NCI-H460 (cell line): Measurements from ENCODE around the gene NFS1. TPM values are rescaled to one million over a fixed set of nuclear protein-coding genes. Genes with fewer than 3 reads are reported as not detected.
"Not testable (repeated sequence)": the region's sequence is repeated elsewhere in the genome, so short reads cannot be mapped to it uniquely, and the experiment has no call there.

Experiments used
- DNase-seq: peaks from one replicate; pipeline ENCODE4 v3.0.0-alpha.2; 2016; ENCODE audit warnings: low read depth; ENCODE audit errors: extremely low read depth
- total RNA-seq: library from RNA; depleted of rRNA; stranded (reverse); fragments of >200 nt; shearing (Covaris generic); gene quantifications from 2 replicates; pipeline ENCODE4 v1.2.3, GENCODE V29; 2014

Gene NFS1
- total RNA-seq, 1 experiment from 2014 or later = 101 TPM

DNA sequence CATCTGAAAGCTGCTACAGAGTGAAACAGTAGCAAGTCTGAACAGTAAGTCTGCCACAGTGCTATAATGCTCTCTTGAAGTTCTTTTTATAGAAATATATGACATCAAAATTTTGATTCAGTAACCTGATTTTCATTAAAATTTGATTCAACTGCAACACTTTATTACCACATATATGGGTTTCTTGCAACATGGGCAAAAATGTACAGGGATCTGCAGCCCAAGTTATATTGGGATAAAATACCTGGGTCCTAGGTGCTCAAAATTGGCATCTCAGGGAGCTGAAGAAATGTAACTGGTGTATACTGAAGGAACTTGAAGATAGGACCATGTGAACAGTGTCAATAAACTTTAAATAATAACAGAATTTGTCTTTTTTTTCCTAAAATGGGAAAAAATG lies 10.9 kb upstream of the NFS1 start:
- DNase-seq = no peak

- DNase-seq = no peak
Observed at GRCh38 chr20:35709259-35709658, 10.1 kb upstream of the NFS1 start.

- DNase-seq = no peak
Observed at GRCh38 chr20:35708502-35708901, 9.3 kb upstream of the NFS1 start.

- DNase-seq = not testable (repeated sequence)
Observed at GRCh38 chr20:35706591-35707529, 7.7 kb upstream of the NFS1 start.

DNA sequence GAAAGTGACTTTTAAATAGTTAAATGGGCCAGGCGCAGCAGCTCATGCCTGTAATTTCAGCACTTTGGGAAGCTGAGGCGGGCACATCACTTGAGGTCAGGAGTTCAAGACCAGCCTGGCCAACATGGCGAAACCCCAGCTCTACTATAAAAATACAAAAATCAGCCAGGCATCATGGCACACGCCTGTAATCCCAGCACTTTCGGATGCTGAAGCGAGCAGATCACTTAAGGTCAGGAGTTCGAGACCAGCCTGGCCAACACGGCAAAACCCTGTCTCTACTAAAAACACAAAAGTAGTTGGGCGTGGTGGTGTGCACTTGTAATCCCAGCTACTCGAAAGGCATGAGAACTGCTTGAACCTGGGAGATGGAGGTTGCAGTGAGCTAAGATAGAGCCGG lies 6.7 kb upstream of the NFS1 start:
- DNase-seq = not testable (repeated sequence)

- no peak for DNase-seq
Observed at GRCh38 chr20:35704514-35705261, 5.5 kb upstream of the NFS1 start.

DNA sequence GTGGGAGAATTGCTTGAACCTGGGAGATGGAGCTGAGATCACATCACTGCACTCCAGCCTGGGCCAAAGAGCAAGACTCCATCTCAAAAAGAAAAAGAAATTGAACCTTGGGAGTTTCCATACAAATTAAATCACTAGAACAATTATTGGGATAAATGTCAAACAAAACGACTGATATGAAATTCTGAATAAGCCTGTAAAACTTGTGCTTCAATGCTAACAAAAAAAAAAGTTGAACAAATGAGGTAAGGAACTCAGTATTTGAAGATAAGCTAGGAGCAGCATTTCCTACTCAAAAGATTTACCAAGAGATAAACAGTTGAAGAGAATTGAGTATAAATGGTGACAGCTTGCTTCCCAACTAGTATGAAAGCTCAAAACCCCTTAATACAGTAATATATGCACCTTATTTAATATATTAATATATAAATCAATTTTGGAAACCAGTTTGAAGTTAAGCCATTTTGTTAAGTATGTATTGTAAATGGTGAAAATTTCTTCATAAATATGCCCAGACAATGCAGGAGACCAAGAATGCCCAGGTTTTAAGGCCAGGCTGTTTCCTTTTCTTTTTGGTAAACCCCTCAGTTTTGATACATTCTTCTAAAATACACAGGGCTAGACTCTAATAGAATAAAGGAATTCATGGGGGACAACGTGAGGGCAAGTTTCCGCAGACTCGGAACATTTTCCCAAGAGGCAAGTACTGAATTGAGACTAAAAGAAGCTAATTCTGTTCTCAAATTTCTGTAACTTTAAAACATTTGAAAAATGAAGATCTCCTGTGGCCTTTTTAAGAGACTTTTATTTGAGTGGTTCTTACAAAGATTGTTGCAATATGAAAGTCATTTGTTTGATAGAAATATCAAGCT lies 3.9 kb upstream of the NFS1 start:
- DNase-seq = no peak

DNA sequence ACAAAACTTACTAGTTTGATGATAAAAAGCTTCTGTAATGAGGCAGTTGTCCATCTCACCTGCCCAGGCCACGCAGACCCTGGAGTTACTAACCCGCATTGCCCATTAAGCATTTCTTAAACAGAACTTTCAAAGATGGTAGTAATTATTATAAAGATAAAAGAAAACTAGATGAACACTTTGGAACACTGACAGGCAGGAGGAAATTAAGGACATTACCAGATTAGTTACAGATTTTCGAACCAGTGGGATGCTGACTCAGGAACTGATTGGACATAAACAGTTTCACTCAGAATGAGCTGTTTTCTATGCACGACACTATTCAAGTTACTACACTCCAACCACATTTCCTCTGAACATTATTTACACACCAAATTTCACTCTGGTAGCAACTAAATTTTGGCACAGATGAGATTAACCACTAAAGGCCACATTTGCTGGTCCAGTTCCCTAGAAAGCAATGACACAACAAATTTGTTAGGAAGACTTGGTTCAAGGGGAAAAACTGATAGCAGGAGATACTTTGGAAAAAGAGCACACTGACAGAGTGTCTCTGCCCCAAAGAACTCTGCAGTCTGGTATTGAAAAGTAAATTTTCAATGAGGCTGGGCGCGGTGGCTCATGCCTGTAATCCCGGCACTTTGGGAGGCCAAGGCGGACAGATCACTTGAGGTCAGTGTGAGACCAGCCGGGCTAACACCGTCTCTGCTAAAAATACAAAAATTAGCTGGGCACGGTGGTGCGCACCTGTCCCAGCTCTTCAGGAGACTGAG lies 3.1 kb upstream of the NFS1 start:
- DNase-seq = no peak

- no peak for DNase-seq
Observed at GRCh38 chr20:35700625-35701148, 1.5 kb upstream of the NFS1 start.

DNA sequence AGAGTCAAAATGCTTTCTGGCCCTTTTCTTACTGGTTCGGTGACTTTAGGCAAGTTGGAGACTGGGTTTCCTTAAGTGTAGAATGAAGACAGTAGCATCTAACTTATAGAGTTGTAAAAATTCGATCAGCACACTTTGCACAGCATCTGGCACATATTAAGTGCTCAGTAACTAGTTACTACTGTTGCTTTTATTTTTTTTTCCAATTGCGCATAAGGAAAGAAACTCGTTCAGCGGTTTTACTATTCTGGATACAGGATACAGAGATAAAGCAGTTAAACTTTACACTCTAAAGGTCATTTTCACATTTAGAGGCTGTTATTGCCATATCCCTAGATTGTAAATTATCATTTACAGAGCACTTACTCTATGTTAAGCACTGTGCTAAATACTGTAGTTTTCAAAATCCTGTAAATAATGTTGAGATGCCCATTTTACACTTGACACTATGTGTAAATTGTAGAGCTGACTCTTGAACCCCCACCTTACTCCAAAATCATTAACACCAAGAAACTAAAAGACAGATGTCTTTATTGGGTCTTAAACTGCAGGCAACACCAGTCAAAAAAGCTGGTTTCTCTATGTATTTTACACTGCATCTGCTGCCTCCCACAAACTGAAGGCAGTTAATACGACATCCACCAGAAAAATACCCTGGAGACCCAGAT lies 939 bp upstream of the NFS1 start:
- DNase-seq = no peak

DNA sequence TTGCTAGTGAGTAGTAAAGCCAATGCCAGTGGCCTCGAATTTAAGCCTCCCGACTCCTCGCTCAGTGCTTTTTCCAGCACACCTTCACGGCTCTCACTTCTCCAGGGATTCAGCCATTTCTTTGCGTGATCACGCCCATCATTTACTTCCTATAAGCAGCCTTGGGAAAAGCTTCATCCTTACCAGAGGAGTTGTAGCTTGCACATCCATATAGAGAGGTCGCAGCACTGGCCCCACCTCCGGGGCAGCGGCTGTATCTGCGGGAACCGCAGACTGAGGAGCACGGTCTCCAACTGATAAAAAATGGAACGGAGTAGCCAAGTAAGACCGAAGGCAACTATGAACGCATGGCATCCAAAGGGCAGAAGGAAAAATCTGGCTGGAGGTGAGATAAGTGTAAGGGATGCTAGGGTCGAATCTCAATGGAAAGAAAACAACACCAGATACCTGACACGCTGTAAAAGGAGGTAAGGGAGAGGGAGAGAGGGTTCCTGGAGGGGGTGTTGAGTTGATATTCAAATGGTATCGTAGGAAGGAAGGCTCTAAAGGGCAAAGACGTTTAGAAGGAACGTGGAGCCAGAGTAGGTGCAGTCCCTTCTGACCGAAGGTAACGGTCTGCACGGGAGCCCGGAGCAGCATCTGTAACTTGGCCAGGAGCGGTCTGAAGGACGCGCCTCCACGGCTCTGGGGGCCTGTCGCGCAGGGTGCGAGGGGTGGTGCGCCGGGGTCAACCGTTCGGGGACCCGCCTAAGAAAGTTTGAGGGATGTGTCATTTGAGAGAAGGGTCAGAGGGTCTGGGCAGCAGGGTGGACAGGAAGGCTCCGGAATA lies 640 bp downstream of the NFS1 start:
- DNase-seq = no peak

GRCh38 chr20:35697696-35698297 lies 1.4 kb downstream of the NFS1 start:
- DNase-seq = no peak

DNA sequence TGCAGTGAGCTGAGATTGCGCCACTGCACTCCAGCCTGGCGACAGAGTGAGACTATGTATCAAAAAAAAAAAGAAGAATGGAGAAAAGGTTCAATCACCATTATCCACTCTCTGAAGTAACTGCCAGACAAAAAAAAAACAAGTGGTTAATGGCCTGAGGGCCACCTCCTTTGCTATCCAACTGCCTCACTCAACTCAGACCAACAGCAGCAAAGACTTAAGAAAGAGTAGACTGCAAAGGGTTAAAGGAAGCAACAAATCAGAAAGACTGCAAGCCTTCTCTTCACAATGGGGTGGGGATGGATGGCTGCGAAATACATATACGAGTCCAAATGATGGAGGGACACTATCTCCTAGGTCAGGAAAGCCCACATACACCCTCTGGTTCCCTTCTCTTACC lies 3.2 kb downstream of the NFS1 start:
- no peak for DNase-seq

DNA sequence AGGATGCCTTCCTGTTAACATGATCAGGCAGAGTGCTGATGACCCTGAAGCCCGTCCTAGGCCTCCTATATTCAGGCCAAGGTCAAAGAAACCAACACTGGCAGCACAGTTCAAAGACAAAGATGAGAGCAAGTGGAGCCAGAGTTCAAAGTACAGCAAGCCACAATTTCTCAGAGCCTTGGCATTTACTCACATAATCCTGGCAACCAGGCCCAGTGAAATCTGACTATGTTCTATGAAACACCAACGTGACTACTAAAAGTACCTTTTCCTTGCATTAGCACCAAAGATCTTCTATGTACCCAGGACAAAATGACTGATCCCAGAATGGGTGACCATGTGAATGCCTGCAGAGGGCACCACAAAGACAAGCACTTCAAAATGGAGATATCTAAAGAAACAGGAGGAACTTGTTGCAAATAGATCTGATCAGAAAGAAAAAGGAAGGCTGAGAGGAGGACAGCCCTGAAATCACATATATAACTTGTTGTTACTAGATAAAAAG lies 3.9 kb downstream of the NFS1 start:
- no peak for DNase-seq

DNA sequence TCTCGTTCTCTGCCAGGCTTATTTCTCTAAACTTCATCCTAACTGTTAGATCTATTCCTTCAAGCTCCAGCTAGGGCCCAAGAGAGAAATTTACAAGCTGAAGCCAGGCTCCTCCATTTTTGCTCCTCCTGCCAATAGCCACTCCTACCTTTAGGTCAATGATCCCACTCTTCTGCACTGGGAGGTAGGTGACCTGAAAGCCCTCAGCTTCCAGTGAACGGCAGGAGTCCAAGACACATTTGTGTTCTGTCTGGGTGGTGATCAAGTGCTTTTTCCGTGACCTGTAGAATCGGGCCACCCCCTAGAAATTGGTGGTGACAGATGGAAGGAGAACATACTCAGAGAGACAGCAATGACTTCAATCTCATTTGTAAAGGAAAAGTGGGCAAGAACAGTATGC lies 8.9 kb downstream of the NFS1 start:
- no peak for DNase-seq

DNA sequence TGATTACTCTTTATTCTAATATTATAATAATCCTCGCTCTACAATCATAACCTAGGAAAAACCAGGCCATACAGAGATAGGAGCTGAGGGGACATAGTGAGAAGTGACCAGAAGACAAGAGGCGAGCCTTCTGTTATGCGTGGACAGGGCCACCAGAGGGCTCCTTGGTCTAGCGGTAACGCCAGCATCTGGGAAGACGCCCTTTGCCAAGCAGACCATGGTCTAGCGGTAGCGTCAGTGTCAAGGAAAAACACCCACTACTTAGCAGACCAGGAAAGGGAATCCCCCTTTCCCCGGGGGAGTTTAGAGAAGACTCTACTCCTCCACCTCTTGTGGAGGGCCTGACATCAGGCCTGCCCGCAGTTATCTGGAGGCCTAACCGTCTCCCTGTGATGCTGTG lies 12.3 kb downstream of the NFS1 start:
- not testable (repeated sequence) for DNase-seq

DNA sequence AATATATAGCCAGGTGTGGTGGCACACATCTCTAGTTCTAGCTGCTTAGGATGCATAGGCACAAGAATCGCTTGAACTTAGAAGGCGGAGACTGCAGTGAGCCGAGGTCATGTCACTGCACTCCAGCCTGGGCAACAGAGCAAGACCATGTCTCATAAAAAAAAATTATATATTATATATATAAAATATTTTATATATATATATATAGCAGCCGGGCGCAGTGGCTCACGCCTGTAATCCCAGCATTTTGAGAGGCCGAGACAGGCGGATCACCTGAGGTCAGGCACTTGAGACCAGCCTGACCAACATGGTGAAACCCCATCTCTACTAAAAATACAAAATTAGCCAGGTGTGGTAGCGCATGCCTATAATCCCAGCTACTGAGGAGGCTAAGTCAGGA lies 13.8 kb downstream of the NFS1 start:
- not testable (repeated sequence) for DNase-seq

GRCh38 chr20:35681960-35682359 lies 17.2 kb downstream of the NFS1 start:
- DNase-seq = no peak
